Central memory CD8-positive, alpha-beta T cell (primary cell): ENCODE data around the gene TEX19.
"Not testable (repeated sequence)": the region's sequence is repeated elsewhere in the genome, so short reads cannot be mapped to it uniquely, and the experiment has no call there.

Experiments used
- ATAC-seq: fragments of 150-1000 bp; cut with Tn5 transposase; replicated peaks from 2 replicates; pipeline ENCODE4 v1.10.0; 2022; ENCODE audit warnings: mild to moderate bottlenecking, moderate FRiP score, moderate number of reproducible peaks; ENCODE audit not compliant: poor library complexity, severe bottlenecking; ENCODE audit errors: extremely low read depth
- DNase-seq, 2 donors: peaks; one replicate each; pipeline ENCODE4 v3.0.0; 2021; ENCODE audit warnings: low spot score in 2 of 2
- H3K27ac Mint-ChIP-seq: one replicate; pipeline ENCODE4 v1.8.0; 2022; ENCODE audit warnings: low read depth, mild to moderate bottlenecking, moderate library complexity, mixed read lengths
- H3K27me3 Mint-ChIP-seq: one replicate; pipeline ENCODE4 v1.8.0; 2022; ENCODE audit warnings: mixed read lengths
- H3K36me3 Mint-ChIP-seq: one replicate; pipeline ENCODE4 v1.8.0; 2022; ENCODE audit warnings: mild to moderate bottlenecking, moderate library complexity, mixed read lengths; ENCODE audit not compliant: insufficient read depth
- H3K4me1 Mint-ChIP-seq: one replicate; pipeline ENCODE4 v1.8.0; 2022; ENCODE audit warnings: mixed read lengths
- H3K4me3 Mint-ChIP-seq: one replicate; pipeline ENCODE4 v1.8.0; 2022; ENCODE audit warnings: mild to moderate bottlenecking, moderate library complexity, mixed read lengths
- H3K9me3 Mint-ChIP-seq: one replicate; pipeline ENCODE4 v1.8.0; 2022; ENCODE audit warnings: mixed read lengths

The TEX19 gene

DNA sequence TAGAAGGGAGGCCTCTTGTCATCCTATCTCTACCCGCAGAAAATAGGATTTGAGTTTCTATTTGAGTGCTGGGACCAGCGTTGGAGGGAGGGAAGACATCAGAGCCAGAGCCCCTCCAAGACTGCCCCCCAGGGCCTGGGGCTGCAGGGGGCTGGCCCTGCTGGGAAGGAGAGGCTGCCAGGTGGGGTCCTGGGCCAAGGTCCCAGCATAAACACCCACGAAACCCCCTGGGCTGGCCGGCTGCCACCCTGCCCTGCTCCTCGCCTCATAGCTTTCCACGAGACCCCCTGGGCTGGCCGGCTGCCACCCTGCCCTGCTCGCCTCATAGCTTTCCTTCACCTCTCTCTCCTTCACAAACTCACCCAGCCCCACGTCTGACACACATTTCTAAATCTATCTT is 10.6 kb upstream of the TEX19 start:
- no peak for ATAC-seq
- Mint-ChIP-seq H3K9me3 (no peaks in the 10 kb centered on the region), H3K36me3 (peaks cover 4% of the 10 kb centered on the region), H3K4me3 (no peak overlapping the region), H3K4me1 (no peaks in the 10 kb centered on the region), H3K27ac (no peak overlapping the region), H3K27me3 (peaks cover 26% of the 10 kb centered on the region)
- no peak for DNase-seq

DNA sequence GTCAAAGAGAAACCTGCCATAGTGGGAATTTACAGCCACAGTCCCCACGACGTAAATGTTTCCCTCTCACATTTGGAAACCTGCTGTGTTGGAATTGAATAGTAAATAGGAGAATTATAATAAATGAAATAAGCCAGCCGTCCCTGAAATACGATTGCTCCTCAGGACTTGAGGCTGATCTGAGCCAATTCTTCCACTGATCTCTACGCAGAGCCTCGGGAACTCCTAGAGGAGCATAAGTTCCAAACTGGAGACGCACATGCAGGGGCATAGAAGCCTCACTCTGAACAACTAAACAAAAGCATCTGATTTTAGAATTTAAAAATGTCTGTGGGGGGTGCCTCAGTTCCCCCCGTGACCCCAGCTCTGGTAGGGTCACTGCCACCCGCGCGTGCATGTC is 10.2 kb upstream of the TEX19 start:
- H3K4me3 Mint-ChIP-seq: no peak overlapping the region
- H3K9me3 Mint-ChIP-seq: no peaks in the 10 kb centered on the region
- peaks cover 26% of the 10 kb centered on the region for H3K27me3 Mint-ChIP-seq
- DNase-seq (no peak), ATAC-seq (no peak)
- H3K4me1 Mint-ChIP-seq: no peaks in the 10 kb centered on the region
- no peak overlapping the region for H3K27ac Mint-ChIP-seq
- H3K36me3 Mint-ChIP-seq: peaks cover 4% of the 10 kb centered on the region

DNA sequence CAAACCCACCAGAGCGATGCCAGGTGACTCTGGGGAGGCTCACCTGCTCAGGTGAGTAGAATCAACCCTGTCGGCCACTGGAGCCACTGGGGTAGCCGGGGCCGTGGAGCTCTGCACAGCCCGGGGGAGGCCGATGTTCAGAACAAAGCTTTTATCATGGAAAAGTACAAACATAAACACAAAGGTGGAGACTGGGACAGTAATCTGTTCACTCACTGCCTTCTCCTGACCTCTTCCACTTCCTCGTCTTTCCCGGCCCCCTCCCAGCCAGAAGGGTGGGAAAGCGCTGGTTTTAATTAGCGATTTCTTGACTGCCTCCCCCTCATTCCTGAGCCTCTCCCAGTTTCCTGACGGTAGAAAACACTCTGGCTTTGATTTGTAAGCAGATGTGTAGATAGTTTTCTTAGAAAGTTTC is 9.8 kb upstream of the TEX19 start:
- H3K36me3 Mint-ChIP-seq: peaks cover 4% of the 10 kb centered on the region
- peaks cover 26% of the 10 kb centered on the region for H3K27me3 Mint-ChIP-seq
- H3K27ac Mint-ChIP-seq: no peak overlapping the region
- no peak overlapping the region for H3K4me3 Mint-ChIP-seq
- DNase-seq (no peak), ATAC-seq (no peak)
- H3K9me3 Mint-ChIP-seq: no peaks in the 10 kb centered on the region
- H3K4me1 Mint-ChIP-seq: no peaks in the 10 kb centered on the region

DNA sequence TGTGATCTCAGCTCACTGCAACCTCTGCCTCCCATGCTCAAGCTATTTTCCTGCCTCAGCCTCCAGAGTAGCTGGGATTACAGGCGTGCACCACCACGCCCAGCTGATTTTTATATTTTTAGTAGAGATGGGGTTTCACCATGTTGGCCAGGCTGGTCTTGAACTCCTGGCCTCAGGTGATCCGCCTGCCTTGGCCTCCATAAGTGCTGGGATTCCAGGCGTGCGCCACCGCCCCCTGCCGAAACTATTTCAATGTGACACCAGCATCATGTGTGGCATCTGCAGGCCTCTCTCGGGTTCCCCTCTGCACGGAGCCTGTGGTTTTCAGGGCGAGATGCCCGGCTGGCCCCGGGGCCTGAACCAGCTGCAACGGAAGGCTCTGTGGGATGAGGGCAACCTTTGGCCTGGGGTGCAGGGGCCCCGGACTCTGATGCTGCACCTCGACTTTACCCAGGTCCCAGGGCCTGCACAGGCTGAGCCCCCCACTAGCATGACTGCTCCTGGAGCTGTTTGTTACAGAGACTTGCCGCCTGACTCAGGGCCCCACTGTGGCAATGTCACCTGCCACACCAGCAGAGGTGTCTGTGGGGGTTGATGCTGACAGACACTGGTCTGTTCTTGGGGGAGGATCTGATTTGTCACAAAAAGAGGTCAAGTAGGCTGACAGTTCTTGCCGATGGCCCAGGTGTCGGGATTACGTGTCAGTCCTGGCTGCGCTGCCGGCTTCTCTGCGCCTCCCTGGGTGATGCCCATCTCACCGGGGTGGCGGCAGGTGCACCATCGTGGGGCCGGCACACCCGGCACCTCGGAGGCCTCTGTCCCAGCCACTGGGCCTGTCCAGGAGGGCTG is 8.6 kb upstream of the TEX19 start:
- H3K9me3 Mint-ChIP-seq: no peaks in the 10 kb centered on the region
- H3K4me1 Mint-ChIP-seq: no peaks in the 10 kb centered on the region
- peaks cover 4% of the 10 kb centered on the region for H3K36me3 Mint-ChIP-seq
- peaks cover 36% of the 10 kb centered on the region for H3K27me3 Mint-ChIP-seq
- no peak overlapping the region for H3K4me3 Mint-ChIP-seq
- H3K27ac Mint-ChIP-seq: no peak overlapping the region
- no peak for ATAC-seq
- DNase-seq: no peak

DNA sequence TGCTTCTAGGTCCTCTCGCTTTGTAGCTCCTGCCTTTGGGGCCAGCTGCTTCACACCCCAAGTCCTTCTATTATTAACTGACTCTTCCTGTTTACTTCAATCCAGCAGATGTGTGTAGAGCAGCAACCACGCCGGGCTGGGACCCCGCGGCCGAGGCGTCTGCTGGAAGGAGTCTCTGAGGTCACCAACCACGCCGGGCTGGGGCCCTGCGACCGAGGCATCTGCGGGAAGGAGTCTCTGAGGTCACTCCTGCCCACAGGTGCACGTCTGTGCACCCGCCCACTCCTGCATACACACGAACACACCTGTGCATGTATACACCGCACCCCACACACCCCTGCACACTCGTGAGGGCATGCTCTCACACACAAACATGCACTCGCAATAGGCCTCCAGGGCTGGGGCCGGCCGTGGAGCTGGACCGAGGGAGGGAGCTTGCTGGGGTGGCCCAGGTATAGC is 7.8 kb upstream of the TEX19 start:
- H3K36me3 Mint-ChIP-seq: peaks cover 4% of the 10 kb centered on the region
- no peak overlapping the region for H3K27ac Mint-ChIP-seq
- peak; percentile 13 for ATAC-seq

DNA sequence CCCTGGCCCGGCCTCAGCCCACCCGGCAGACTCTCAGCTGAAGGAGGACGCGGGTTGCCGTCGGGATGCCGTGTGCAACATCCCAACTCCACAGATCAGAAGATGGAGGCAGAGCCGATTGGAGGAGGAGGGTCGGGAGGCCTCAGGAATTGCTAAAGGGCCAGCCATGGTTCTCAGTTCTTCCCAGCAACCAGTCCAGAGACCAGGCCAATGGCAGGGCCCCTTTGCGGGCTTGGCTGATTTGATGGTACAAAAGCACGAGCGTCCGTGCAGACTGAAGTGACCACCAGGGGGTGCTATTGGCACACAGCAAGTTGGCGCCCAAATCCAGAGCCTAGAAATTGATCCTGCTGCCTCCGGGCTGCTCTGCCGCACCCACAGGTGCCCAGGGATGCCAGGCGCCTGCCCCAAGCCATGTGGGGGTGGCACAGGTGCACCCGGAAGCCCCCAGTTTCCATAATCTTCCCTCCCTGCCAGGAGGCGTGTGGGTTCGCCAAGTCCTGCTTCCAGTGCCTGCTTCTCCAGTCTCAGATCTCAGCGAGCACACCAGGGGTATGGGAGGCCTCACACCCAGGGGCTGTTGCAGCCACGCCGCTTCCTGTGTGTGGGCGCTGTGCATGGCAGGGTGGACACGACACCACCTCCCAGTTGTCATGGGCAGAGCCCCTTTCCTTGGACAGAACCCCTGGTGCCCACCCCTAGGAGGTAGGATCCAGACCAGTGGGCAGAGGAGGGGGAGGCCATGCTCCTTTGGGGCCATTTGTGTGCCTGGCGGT is 7.1 kb upstream of the TEX19 start:
- ATAC-seq (peak; percentile 76), DNase-seq (peak; percentile 71 to 76)
- peaks cover 28% of the 10 kb centered on the region for H3K27me3 Mint-ChIP-seq
- no peaks in the 10 kb centered on the region for H3K4me1 Mint-ChIP-seq
- H3K4me3 Mint-ChIP-seq: no peak overlapping the region
- H3K27ac Mint-ChIP-seq: no peak overlapping the region
- peaks cover 4% of the 10 kb centered on the region for H3K36me3 Mint-ChIP-seq
- H3K9me3 Mint-ChIP-seq: no peaks in the 10 kb centered on the region

More for the DNA sequence above, 7.8 kb upstream of the TEX19 start:
- Mint-ChIP-seq H3K4me1 (no peaks in the 10 kb centered on the region), H3K4me3 (no peak overlapping the region), H3K9me3 (no peaks in the 10 kb centered on the region), H3K27me3 (peaks cover 34% of the 10 kb centered on the region)
- DNase-seq: no peak

DNA sequence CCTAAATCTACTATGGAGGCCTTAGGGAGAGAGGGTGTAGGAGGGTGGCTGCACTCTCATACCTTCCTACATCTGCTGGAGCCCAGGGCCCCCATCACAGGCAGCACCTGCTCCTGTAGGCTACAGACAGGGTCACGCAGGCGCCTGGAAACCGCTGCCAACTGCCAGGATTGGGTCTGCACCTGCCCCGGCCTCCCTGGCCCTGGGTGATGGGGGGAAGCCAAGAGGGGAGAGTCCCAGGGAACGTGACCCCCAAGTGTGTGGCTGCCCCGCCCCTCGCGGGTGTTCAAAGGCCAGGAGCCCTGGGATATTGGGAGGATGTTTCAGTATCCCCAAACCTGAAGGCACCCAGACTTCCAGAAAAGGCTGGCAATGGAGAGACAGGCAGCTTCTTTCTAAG is 5.6 kb upstream of the TEX19 start:
- Mint-ChIP-seq H3K27me3 (peaks cover 31% of the 10 kb centered on the region), H3K27ac (no peak overlapping the region), H3K36me3 (peaks cover 4% of the 10 kb centered on the region), H3K9me3 (no peaks in the 10 kb centered on the region), H3K4me1 (peaks cover 4% of the 10 kb centered on the region), H3K4me3 (no peak overlapping the region)
- no peak for ATAC-seq
- DNase-seq: no peak

DNA sequence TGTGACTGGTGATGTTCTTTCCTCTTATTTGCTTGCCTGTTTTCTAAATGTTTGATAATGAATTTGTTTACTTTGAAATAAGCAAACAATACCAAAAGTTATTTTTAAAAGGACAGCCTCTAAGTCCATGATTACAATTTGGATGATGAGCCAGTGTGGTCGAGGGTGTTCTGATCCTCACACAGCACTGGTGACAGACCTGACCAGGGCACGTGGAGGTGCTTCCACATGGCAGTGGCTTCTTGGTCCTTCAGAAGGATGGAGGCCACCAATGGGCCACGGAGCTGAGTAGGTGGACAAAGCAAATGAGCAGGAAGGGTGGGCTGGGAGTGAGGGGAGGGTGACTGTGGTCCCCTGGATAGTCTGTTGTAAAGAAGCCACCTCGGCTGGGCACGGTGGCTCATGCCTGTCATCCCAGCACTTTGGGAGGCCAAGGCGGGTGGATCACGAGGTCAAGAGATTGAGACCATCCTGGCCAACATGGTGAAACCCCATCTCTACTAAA is 4.2 kb upstream of the TEX19 start:
- H3K4me3 Mint-ChIP-seq: no peak overlapping the region
- no peak overlapping the region for H3K27ac Mint-ChIP-seq
- H3K9me3 Mint-ChIP-seq: no peaks in the 10 kb centered on the region
- DNase-seq: no peak
- H3K27me3 Mint-ChIP-seq: peaks cover 24% of the 10 kb centered on the region
- peaks cover 5% of the 10 kb centered on the region for H3K4me1 Mint-ChIP-seq
- H3K36me3 Mint-ChIP-seq: peaks cover 4% of the 10 kb centered on the region
- ATAC-seq: no peak

DNA sequence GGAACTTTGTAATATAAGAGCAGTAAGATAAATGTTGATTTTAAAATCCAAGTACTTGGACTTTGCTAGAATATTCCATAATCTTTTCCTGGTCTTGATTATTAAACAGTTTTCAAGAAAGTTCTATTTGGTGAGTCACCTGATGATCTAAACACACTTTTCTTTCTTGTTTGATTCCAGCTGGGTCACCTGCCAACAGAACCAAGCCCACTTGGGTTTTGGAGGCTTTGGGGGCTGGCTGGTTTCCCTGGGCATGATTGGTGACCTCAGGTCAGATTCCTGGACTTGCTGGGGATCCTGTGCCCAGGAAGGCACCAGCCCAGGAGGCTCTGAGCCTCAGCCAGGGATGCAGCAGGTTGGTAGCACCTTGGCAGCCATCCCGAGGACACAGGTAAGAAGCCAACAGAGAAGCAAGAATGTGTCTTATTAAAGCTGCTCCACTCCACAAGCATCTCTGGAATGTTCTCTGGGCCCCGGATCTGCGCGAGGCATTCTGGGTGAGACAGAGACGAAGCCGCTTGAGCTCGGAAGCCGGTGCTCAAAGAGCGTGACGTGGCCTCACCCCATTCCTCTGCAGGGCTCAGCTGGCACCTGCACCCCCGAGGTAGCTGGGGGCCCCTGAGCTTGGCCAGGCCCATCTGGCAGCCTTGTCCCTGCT is 3.1 kb upstream of the TEX19 start:
- Mint-ChIP-seq H3K9me3 (no peaks in the 10 kb centered on the region), H3K4me1 (peaks cover 5% of the 10 kb centered on the region), H3K27me3 (peaks cover 24% of the 10 kb centered on the region), H3K27ac (no peak overlapping the region), H3K4me3 (no peak overlapping the region), H3K36me3 (peaks cover 4% of the 10 kb centered on the region)
- ATAC-seq (no peak), DNase-seq (no peak)

DNA sequence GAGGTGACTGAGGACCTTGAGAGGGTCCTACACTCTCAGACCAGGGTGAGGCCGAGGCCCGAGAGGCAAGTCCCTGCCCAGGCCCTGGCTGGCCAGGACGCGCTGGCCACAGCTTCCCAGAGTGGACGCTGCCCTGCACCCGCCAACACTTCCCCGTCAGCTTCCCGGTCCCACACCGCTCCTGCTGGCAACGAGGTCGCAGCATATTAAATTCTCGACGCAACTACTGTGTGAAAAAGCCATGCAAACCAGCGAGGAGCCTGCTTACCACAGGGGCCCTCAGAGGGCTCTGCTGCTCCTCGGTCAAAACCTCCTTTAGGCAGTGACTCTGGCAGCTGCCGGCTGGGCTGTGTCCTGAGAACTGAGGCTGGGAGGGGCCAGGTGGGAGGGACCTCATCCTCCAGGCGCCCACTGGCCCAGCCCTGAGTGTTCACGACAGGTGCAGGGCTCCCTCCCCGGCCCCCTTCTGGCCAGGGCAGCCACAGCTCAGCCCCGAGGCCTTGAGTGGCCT is 2.1 kb upstream of the TEX19 start:
- DNase-seq (no peak), ATAC-seq (no peak)
- Mint-ChIP-seq H3K9me3 (no peaks in the 10 kb centered on the region), H3K4me3 (no peak overlapping the region), H3K36me3 (peaks cover 3% of the 10 kb centered on the region), H3K27me3 (peaks cover 28% of the 10 kb centered on the region), H3K4me1 (peaks cover 5% of the 10 kb centered on the region), H3K27ac (no peak overlapping the region)

DNA sequence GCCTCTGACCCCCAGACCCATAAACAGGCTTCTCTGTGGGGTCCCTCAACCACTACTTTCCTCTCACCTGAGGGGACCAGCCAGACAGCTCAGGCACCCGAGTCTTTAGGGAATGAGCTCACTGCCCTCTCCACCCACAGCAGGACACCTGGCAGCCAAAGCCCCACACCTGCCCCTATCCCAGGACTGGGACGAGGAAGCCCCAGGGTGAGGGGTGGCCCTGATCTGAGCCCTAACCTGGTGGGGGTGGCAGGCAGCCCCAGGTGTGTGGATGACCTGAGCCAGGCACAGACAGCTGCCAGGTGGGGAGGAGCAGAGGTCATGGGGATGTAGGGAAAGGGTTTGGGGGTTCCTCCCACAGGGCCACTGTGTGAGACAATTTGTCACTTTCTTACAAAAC is 1.7 kb upstream of the TEX19 start:
- Mint-ChIP-seq H3K4me1 (peaks cover 5% of the 10 kb centered on the region), H3K27ac (no peak overlapping the region), H3K9me3 (no peaks in the 10 kb centered on the region), H3K4me3 (no peak overlapping the region), H3K27me3 (peaks cover 31% of the 10 kb centered on the region), H3K36me3 (no peaks in the 10 kb centered on the region)
- DNase-seq: no peak
- no peak for ATAC-seq

DNA sequence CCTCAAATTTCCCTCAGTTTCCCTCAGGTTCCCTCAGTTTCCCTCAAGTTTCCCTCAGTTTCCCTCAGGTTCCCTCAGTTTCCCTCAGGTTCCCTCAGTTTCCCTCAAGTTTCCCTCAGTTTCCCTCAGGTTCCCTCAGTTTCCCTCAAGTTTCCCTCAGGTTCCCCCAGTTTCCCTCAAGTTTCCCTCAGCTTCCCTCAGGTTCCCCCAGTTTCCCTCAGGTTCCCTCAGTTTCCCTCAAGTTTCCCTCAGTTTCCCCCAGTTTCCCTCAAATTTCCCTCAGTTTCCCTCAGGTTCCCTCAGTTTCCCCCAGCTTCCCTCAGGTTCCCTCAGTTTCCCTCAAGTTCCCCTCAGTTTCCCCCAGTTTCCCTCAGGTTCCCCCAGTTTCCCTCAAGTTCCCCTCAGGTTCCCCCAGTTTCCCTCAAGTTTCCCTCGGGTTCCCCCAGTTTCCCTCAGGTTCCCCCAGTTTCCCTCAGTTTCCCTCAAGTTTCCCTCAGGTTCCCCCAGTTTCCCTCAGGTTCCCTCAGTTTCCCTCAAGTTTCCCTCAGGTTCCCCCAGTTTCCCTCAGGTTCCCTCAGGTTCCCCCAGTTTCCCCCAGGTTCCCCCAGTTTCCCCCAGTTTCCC is 516 bp downstream of the TEX19 start:
- DNase-seq, H3K4me3 Mint-ChIP-seq, H3K27ac Mint-ChIP-seq, ATAC-seq, H3K36me3 Mint-ChIP-seq, H3K9me3 Mint-ChIP-seq, H3K4me1 Mint-ChIP-seq: not testable (repeated sequence)
- peaks cover 29% of the 10 kb centered on the region for H3K27me3 Mint-ChIP-seq
